Mesendoderm (in vitro differentiated cells): ENCODE results near the gene TCIRG1.

ENCODE experiments used
- DNase-seq: peaks from one replicate; pipeline ENCODE4 v3.0.0; 2013
- H2AK5ac ChIP-seq: 2 replicates; pipeline ENCODE4 v1.6.1; 2013; ENCODE audit warnings: low read length, inconsistent platforms
- H2BK120ac ChIP-seq: 2 replicates; pipeline ENCODE4 v1.6.1; 2013; ENCODE audit warnings: low read depth, mild to moderate bottlenecking, low read length, moderate library complexity, mixed read lengths
- H2BK15ac ChIP-seq: replicated peaks from 2 replicates; pipeline ENCODE4 v1.6.1; 2013; ENCODE audit warnings: low read depth, mild to moderate bottlenecking, moderate library complexity
- H2BK5ac ChIP-seq: 2 replicates; pipeline ENCODE4 v1.6.1; 2013; ENCODE audit warnings: low read length, inconsistent platforms
- H3K18ac ChIP-seq: 2 replicates; pipeline ENCODE4 v1.6.1; 2013; ENCODE audit warnings: mild to moderate bottlenecking, low read length, mixed read lengths
- H3K23ac ChIP-seq: one replicate; pipeline ENCODE4 v1.6.1; 2013; ENCODE audit warnings: low read length
- H3K27ac ChIP-seq: 2 replicates; pipeline ENCODE4 v1.5.1; 2013; ENCODE audit warnings: low read depth, mild to moderate bottlenecking, inconsistent platforms, low read length, moderate library complexity
- H3K27me3 ChIP-seq: 2 replicates; pipeline ENCODE4 v1.6.1; 2013; ENCODE audit warnings: low read length, control low read depth, mild to moderate bottlenecking, inconsistent platforms; ENCODE audit not compliant: insufficient read depth, poor library complexity
- H3K36me3 ChIP-seq: 2 replicates; pipeline ENCODE4 v1.6.1; 2013; ENCODE audit warnings: low read length, inconsistent platforms; ENCODE audit not compliant: control insufficient read depth, insufficient read depth
- H3K4ac ChIP-seq: one replicate; pipeline ENCODE4 v1.6.1; 2013; ENCODE audit warnings: low read depth, mild to moderate bottlenecking, low read length, moderate library complexity
- H3K4me1 ChIP-seq: 2 replicates; pipeline ENCODE4 v1.6.1; 2013; ENCODE audit warnings: low read depth, low read length, inconsistent platforms; ENCODE audit not compliant: control insufficient read depth
- H3K4me2 ChIP-seq: 2 replicates; pipeline ENCODE4 v1.6.1; 2013; ENCODE audit warnings: low read length
- H3K4me3 ChIP-seq: 2 replicates; pipeline ENCODE4 v1.5.1; 2013; ENCODE audit warnings: mild to moderate bottlenecking, low read length
- H3K56ac ChIP-seq: one replicate; pipeline ENCODE4 v1.6.1; 2013; ENCODE audit warnings: low read length
- H3K79me1 ChIP-seq: 2 replicates; pipeline ENCODE4 v1.6.1; 2013; ENCODE audit warnings: low read length, inconsistent platforms
- H3K79me2 ChIP-seq: 2 replicates; pipeline ENCODE4 v1.6.1; 2013; ENCODE audit warnings: mild to moderate bottlenecking, low read length; ENCODE audit not compliant: control insufficient read depth, insufficient read depth
- H3K9ac ChIP-seq: 2 replicates; pipeline ENCODE4 v1.6.1; 2013; ENCODE audit warnings: low read length, inconsistent platforms
- H4K5ac ChIP-seq: one replicate; pipeline ENCODE4 v1.6.1; 2013; ENCODE audit warnings: low read length
- H4K8ac ChIP-seq: one replicate; pipeline ENCODE4 v1.6.1; 2013; ENCODE audit warnings: low read depth, mild to moderate bottlenecking, control low read depth, low read length, moderate library complexity
- WGBS: extraction: QIAGEN DNeasy Blood & Tissue Kit; methylation state at CpG from one replicate; pipeline ENCODE4 v1.1.7; 2013; ENCODE audit warnings: low lambda C conversion rate, missing lambda C conversion rate; ENCODE audit not compliant: insufficient coverage; ENCODE audit errors: extremely low coverage; 5-methylcytosine and 5-hydroxymethylcytosine counted together

TCIRG1 gene

GRCh38 chr11:68066742-68067141 is 27.9 kb downstream of the TCIRG1 start:
- Histone ChIP-seq H2BK15ac (no peak overlapping the region), H3K27ac (no peak overlapping the region), H3K4me2 (no peak overlapping the region), H3K27me3 (no peaks in the 10 kb centered on the region), H3K56ac (no peak overlapping the region), H3K4me3 (no peak overlapping the region), H3K36me3 (peaks cover 18% of the 10 kb centered on the region), H4K5ac (no peak overlapping the region), H3K79me1 (no peaks in the 10 kb centered on the region), H3K4ac (no peak overlapping the region), H3K9ac (no peak overlapping the region), H3K23ac (no peak overlapping the region), H2AK5ac (no peak overlapping the region), H3K18ac (no peak overlapping the region), H4K8ac (no peak overlapping the region), H3K4me1 (no peaks in the 10 kb centered on the region), H3K79me2 (no peaks in the 10 kb centered on the region), H2BK120ac (no peak overlapping the region), H2BK5ac (no peak overlapping the region)
- no peak for DNase-seq
- no CpG with 5 or more reads among the region's 3 CpGs for WGBS

GRCh38 chr11:68067991-68068390 is 29.2 kb downstream of the TCIRG1 start:
- no peak overlapping the region for H3K4ac ChIP-seq
- no peak overlapping the region for H2BK5ac ChIP-seq
- no peak overlapping the region for H4K8ac ChIP-seq
- no peak overlapping the region for H2BK120ac ChIP-seq
- no peak overlapping the region for H3K56ac ChIP-seq
- DNase-seq = no peak
- H3K4me3 ChIP-seq = no peak overlapping the region
- no CpG with 5 or more reads among the region's 5 CpGs for WGBS
- H3K4me2 ChIP-seq = no peak overlapping the region
- no peak overlapping the region for H3K18ac ChIP-seq
- no peaks in the 10 kb centered on the region for H3K4me1 ChIP-seq
- H4K5ac ChIP-seq = no peak overlapping the region
- H3K27ac ChIP-seq = no peak overlapping the region
- no peaks in the 10 kb centered on the region for H3K27me3 ChIP-seq
- no peak overlapping the region for H2BK15ac ChIP-seq
- H3K23ac ChIP-seq = no peak overlapping the region
- no peaks in the 10 kb centered on the region for H3K79me2 ChIP-seq
- no peaks in the 10 kb centered on the region for H3K79me1 ChIP-seq
- H2AK5ac ChIP-seq = no peak overlapping the region
- peaks cover 13% of the 10 kb centered on the region for H3K36me3 ChIP-seq
- H3K9ac ChIP-seq = no peak overlapping the region

GRCh38 chr11:68071281-68072048 is 32.6 kb downstream of the TCIRG1 start:
- no peak overlapping the region for H2BK5ac ChIP-seq
- no peak overlapping the region for H3K4me2 ChIP-seq
- no peak overlapping the region for H3K9ac ChIP-seq
- no peak overlapping the region for H2AK5ac ChIP-seq
- H3K18ac ChIP-seq = no peak overlapping the region
- H3K4me1 ChIP-seq = no peaks in the 10 kb centered on the region
- H3K23ac ChIP-seq = no peak overlapping the region
- H3K79me1 ChIP-seq = peaks cover 5% of the 10 kb centered on the region
- no CpG with 5 or more reads among the region's 3 CpGs for WGBS
- H2BK120ac ChIP-seq = no peak overlapping the region
- no peak overlapping the region for H3K56ac ChIP-seq
- no peak overlapping the region for H4K8ac ChIP-seq
- no peak overlapping the region for H3K4ac ChIP-seq
- H3K4me3 ChIP-seq = no peak overlapping the region
- peaks cover 2% of the 10 kb centered on the region for H3K79me2 ChIP-seq
- no peaks in the 10 kb centered on the region for H3K27me3 ChIP-seq
- H2BK15ac ChIP-seq = no peak overlapping the region
- H3K27ac ChIP-seq = no peak overlapping the region
- no peak for DNase-seq
- no peak overlapping the region for H4K5ac ChIP-seq
- peaks cover 9% of the 10 kb centered on the region for H3K36me3 ChIP-seq

GRCh38 chr11:68074584-68075352 is 35.9 kb downstream of the TCIRG1 start:
- H3K4me1 ChIP-seq = no peaks in the 10 kb centered on the region

GRCh38 chr11:68076371-68077042 is 37.7 kb downstream of the TCIRG1 start:
- Histone ChIP-seq H3K23ac (no peak overlapping the region), H2BK15ac (no peak overlapping the region), H4K8ac (no peak overlapping the region), H3K18ac (no peak overlapping the region), H2AK5ac (no peak overlapping the region), H3K36me3 (no peaks in the 10 kb centered on the region), H3K79me2 (peaks cover 2% of the 10 kb centered on the region), H3K56ac (no peak overlapping the region), H3K27me3 (no peaks in the 10 kb centered on the region), H3K4me1 (no peaks in the 10 kb centered on the region), H3K9ac (no peak overlapping the region), H4K5ac (no peak overlapping the region), H3K4ac (no peak overlapping the region), H2BK5ac (no peak overlapping the region), H3K79me1 (peaks cover 15% of the 10 kb centered on the region), H3K4me2 (no peak overlapping the region), H2BK120ac (no peak overlapping the region), H3K4me3 (no peak overlapping the region), H3K27ac (no peak overlapping the region)
- WGBS = 100% methylated on average over 1 of the region's 11 CpGs
- DNase-seq = peak; percentile 16

More at GRCh38 chr11:68074584-68075352, 35.9 kb downstream of the TCIRG1 start:
- Histone ChIP-seq H3K18ac (no peak overlapping the region), H2BK120ac (no peak overlapping the region), H3K56ac (no peak overlapping the region), H3K9ac (no peak overlapping the region), H3K4me2 (no peak overlapping the region), H4K5ac (no peak overlapping the region), H2BK5ac (no peak overlapping the region), H4K8ac (no peak overlapping the region), H3K36me3 (peaks cover 1% of the 10 kb centered on the region), H3K23ac (no peak overlapping the region), H3K27me3 (no peaks in the 10 kb centered on the region), H3K79me2 (peaks cover 2% of the 10 kb centered on the region), H2AK5ac (no peak overlapping the region), H2BK15ac (no peak overlapping the region), H3K79me1 (peaks cover 10% of the 10 kb centered on the region), H3K4me3 (no peak overlapping the region), H3K4ac (no peak overlapping the region), H3K27ac (no peak overlapping the region)
- no CpG with 5 or more reads among the region's 10 CpGs for WGBS
- DNase-seq = no peak
